ENCODE data around the gene SNTG2.

- TF ChIP-seq EP300 (IDR thresholded peaks at IDR 0.05) (no peak), CTCF (IDR thresholded peaks at IDR 0.05) (no peak), POLR2A (IDR thresholded peaks at IDR 0.05) (no peak), POLR2AphosphoS5 (IDR thresholded peaks at IDR 0.05) (no peak)
Observed at GRCh38 chr2:1367601-1368000, 417.0 kb downstream of the SNTG2 start.
